ENCODE measurements around the gene GABRB3. TPM values are rescaled to one million over a fixed set of nuclear protein-coding genes. Genes with fewer than 3 reads are reported as not detected.

The GABRB3 gene
- total and polyA plus RNA-seq, 8 donors: 0.94 to 4.0 (median 2.3) TPM

GRCh38 chr15:26686547-26687187, 86.2 kb downstream of the GABRB3 start:
- H3K36me3 ChIP-seq: no peaks in the 10 kb centered on the region
- intact Hi-C loops (cut with DNase I): no loop called here
- no peak for TF ChIP-seq CTCF (IDR thresholded peaks at IDR 0.05)
- H3K4me3 ChIP-seq: no peak overlapping the region
- peaks cover 0 to 10% of the 10 kb centered on the region in 2 donors for H3K9me3 ChIP-seq
- no peak for ATAC-seq
- H3K4me1 ChIP-seq: no peaks in the 10 kb centered on the region
- no peak for DNase-seq
- H3K27me3 ChIP-seq: no peaks in the 10 kb centered on the region
- H3K27ac ChIP-seq: no peak overlapping the region

GRCh38 chr15:26682598-26683164, 90.2 kb downstream of the GABRB3 start:
- Histone ChIP-seq H3K4me3 (no peak overlapping the region), H3K27me3 (no peaks in the 10 kb centered on the region), H3K36me3 (no peaks in the 10 kb centered on the region), H3K9me3 (no peaks in the 10 kb centered on the region), H3K4me1 (no peaks in the 10 kb centered on the region), H3K27ac (no peak overlapping the region)
- ATAC-seq: no peak
- no peak for TF ChIP-seq CTCF (IDR thresholded peaks at IDR 0.05)
- intact Hi-C loops (cut with DNase I): no loop called here
- no peak for DNase-seq

- TF ChIP-seq CTCF (IDR thresholded peaks at IDR 0.05): no peak
- Histone ChIP-seq H3K27me3 (no peaks in the 10 kb centered on the region), H3K4me3 (no peak overlapping the region), H3K36me3 (no peaks in the 10 kb centered on the region), H3K4me1 (no peaks in the 10 kb centered on the region), H3K27ac (no peak overlapping the region), H3K9me3 (no peaks in the 10 kb centered on the region)
- ATAC-seq: no peak
- intact Hi-C loops (cut with DNase I): no loop called here
- DNase-seq: no peak
Measured at GRCh38 chr15:26679927-26680326, 92.9 kb downstream of the GABRB3 start.

- Histone ChIP-seq H3K4me3 (no peak overlapping the region), H3K9me3 (no peaks in the 10 kb centered on the region), H3K27me3 (no peaks in the 10 kb centered on the region), H3K27ac (no peak overlapping the region), H3K4me1 (no peaks in the 10 kb centered on the region), H3K36me3 (no peaks in the 10 kb centered on the region)
- no peak for TF ChIP-seq CTCF (IDR thresholded peaks at IDR 0.05)
- intact Hi-C loops (cut with DNase I): no loop called here
- no peak for DNase-seq
- no peak for ATAC-seq
Measured at GRCh38 chr15:26676115-26676514, 96.8 kb downstream of the GABRB3 start.

- no peaks in the 10 kb centered on the region for H3K9me3 ChIP-seq
- H3K36me3 ChIP-seq: no peaks in the 10 kb centered on the region
- H3K4me3 ChIP-seq: no peak overlapping the region
- ATAC-seq (no peak), DNase-seq (no peak)
- no peaks in the 10 kb centered on the region for H3K4me1 ChIP-seq
- TF ChIP-seq CTCF (IDR thresholded peaks at IDR 0.05): no peak
- intact Hi-C loops (cut with DNase I): no loop called here
- H3K27me3 ChIP-seq: peaks cover 0 to 9% of the 10 kb centered on the region in 2 donors
- no peak overlapping the region for H3K27ac ChIP-seq
Measured at GRCh38 chr15:26674467-26674866, 98.4 kb downstream of the GABRB3 start.
